Heart right ventricle (tissue), 16 donors: ENCODE data around the gene UCP2. TPM values are rescaled to one million over a fixed set of nuclear protein-coding genes. Genes with fewer than 3 reads are reported as not detected.

Source experiments
- ATAC-seq, 8 donors: fragments of 200-7000 bp; cut with Tn5 transposase; one replicate each; pipeline ENCODE4 v1.9.1; 2020; ENCODE audit warnings: mild to moderate bottlenecking in 8 of 8, moderate library complexity in 8 of 8, moderate number of reproducible peaks in 1 of 8
- DNase-seq, 2 donors: peaks; one replicate each; pipeline ENCODE4 v3.0.0-alpha.2; 2020
- H3K27ac ChIP-seq, 10 donors: fragments of 200-600 bp; sonication (generic) in 2 of 10; one replicate each; pipeline versions ENCODE4 v1.5.0 to v1.8.0; 2020 to 2022; ENCODE audit warnings: mild to moderate bottlenecking in 3 of 10
- H3K27me3 ChIP-seq, 7 donors: fragments of 200-600 bp; one replicate each; pipeline ENCODE4 v1.8.0; 2021 to 2022; ENCODE audit warnings: mild to moderate bottlenecking in 2 of 7
- H3K36me3 ChIP-seq, 9 donors: fragments of 200-600 bp; sonication (generic) in 1 of 9; one replicate each; pipeline versions ENCODE4 v1.5.0 to v1.8.0; 2020 to 2022; ENCODE audit warnings: mild to moderate bottlenecking in 2 of 9
- H3K4me1 ChIP-seq, 9 donors: fragments of 200-600 bp; sonication (generic) in 1 of 9; one replicate each; pipeline versions ENCODE4 v1.5.0 to v1.8.0; 2020 to 2022; ENCODE audit warnings: mild to moderate bottlenecking in 4 of 9
- H3K4me3 ChIP-seq, 10 donors: fragments of 200-600 bp; sonication (generic) in 2 of 10; one replicate each; pipeline versions ENCODE4 v1.5.0 to v1.8.0; 2020 to 2022; ENCODE audit warnings: mild to moderate bottlenecking in 7 of 10, moderate library complexity in 2 of 10
- H3K9me3 ChIP-seq, 11 donors: fragments of 200-600 bp in 10 of 11; sonication (generic) in 2 of 11; one replicate each; pipeline versions ENCODE4 v1.5.0 to v1.8.0; 2013 to 2022; ENCODE audit warnings: mild to moderate bottlenecking in 2 of 11, control low read depth in 1 of 11, moderate library complexity in 1 of 11
- WGBS, 2 donors: extraction: QIAGEN DNeasy Blood & Tissue Kit; methylation state at CpG; one replicate each; pipeline ENCODE4 v1.1.7; 2013; ENCODE audit warnings: inconsistent platforms in 1 of 2; 5-methylcytosine and 5-hydroxymethylcytosine counted together
- intact Hi-C, 10 donors: fragments of 100-400 bp; cut with DNase I; formaldehyde crosslinking; loops; one replicate each; pipeline versions ENCODE4 v1.11.1 to v1.14.2; 2022
- polyA plus RNA-seq, 2 donors: library from polyadenylated mRNA; stranded (reverse); fragments of 200-250 nt; gene quantifications; one replicate each; pipeline ENCODE4 v1.2.3, GENCODE V29; 2013
- total RNA-seq, 10 donors: library from RNA; stranded (reverse); fragmentation: NEBNext Ultra II Directional in 3 of 10; extraction: Animal tissue kit (Norgen Biotek cat#: 25700) in 3 of 10; gene quantifications; one replicate each; pipeline versions ENCODE4 v1.2.1 to v1.2.4, GENCODE V29; 2021 to 2023
- TF ChIP-seq, protein P1 (sequence below), 9 donors: fragments of 200-600 bp; sonication (generic) in 2 of 9; IDR thresholded peaks; one replicate each; pipeline versions ENCODE4 v1.5.0 to v1.8.0; 2021 to 2022; ENCODE audit warnings: antibody characterized with exemption in 9 of 9, mild to moderate bottlenecking in 5 of 9, moderate library complexity in 1 of 9
- donor health status: Arrhythmogenic right ventricular cardiomyopathy.
- donor health status: ischemic (EF 13 %, LVEDD 7.1; RV severe dilation, severe dysfunction).
- donor health status: healthy with polysubstance abuse.
- donor health status: DM: no; HTN: yes; CAD: no.
- donor health status: DM: no; HTN: no; CAD: no.
- donor health status: ischemic (EF 25% LVEDD 6.9; RV normal size, moderate dysfunction).
- donor health status: ischemic (EF 25% LVEDD 5.7; RV mildly dilated, moderate dysfunction).
- donor health status: healthy.
- donor health status: DM: yes; HTN: yes; CAD: no.
- donor health status: Ischemic cardiomyopathy.
- donor health status: ischemic (EF 35%, LVEDD 5.7; RV mildly dilated, moderate dysfunction).
- donor health status: nonischemic (EF 11% LVEDD 7.7; RV severe dilation, severe dysfunction).
- donor health status: DM: yes; HTN: yes; CAD: no.
- donor health status: PGD.
- donor health status: ischemic (EF 29% LVEDD 5.4; RV normal size, mild dysfunction).
- donor health status: nonischemic (EF 23%, LVEDD 6.1; RV moderate dilation, normal function).

The UCP2 gene
- total and polyA plus RNA-seq, 12 donors: 10.2 to 73.3 (median 18.1) TPM

DNA sequence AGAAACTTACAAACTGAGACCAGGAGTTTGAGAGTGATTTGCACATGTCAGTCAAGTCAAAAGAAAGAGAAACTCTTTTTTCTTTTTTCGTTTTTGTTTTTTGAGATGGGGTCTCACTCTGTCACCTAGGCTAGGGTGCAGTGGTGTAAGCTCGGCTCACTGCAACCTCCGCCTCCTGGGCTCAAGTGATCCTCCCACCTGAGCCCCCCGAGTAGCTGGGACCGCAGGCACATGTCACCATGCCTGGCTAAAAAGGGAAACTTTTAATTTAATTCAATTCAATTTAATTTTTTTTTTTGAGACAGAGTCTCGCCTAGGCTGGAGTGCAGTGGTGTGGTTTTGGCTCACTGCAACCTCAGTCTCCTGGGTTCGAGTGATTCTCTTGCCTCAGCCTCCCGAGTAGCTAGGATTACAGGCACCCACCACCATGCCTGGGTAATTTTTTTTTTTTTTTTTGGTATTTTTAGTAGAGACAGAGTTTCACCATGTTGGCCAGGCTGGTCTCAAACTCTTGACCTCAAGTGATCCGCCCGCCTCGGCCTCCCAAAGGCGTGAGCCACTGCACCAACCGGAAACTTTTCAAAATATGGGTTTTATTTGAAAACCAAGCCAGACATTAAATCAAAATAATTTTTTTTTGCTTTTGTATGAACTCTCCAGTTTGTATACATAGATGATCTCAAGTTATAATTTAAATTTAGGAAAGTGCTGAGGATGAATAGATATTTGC lies 16.4 kb upstream of the UCP2 start:
- Histone ChIP-seq H3K9me3 (no peaks in the 10 kb centered on the region), H3K27ac (no peak overlapping the region), H3K27me3 (no peaks in the 10 kb centered on the region), H3K4me3 (no peak overlapping the region), H3K36me3 (peaks cover 0 to 36% (median 4%) of the 10 kb centered on the region in 9 donors), H3K4me1 (peaks cover 0 to 9% (median 0%) of the 10 kb centered on the region in 9 donors)
- TF ChIP-seq, protein P1, sequence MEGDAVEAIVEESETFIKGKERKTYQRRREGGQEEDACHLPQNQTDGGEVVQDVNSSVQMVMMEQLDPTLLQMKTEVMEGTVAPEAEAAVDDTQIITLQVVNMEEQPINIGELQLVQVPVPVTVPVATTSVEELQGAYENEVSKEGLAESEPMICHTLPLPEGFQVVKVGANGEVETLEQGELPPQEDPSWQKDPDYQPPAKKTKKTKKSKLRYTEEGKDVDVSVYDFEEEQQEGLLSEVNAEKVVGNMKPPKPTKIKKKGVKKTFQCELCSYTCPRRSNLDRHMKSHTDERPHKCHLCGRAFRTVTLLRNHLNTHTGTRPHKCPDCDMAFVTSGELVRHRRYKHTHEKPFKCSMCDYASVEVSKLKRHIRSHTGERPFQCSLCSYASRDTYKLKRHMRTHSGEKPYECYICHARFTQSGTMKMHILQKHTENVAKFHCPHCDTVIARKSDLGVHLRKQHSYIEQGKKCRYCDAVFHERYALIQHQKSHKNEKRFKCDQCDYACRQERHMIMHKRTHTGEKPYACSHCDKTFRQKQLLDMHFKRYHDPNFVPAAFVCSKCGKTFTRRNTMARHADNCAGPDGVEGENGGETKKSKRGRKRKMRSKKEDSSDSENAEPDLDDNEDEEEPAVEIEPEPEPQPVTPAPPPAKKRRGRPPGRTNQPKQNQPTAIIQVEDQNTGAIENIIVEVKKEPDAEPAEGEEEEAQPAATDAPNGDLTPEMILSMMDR (IDR thresholded peaks at IDR 0.05): no peak
- intact Hi-C loops: no loop called here
- DNase-seq: no peak
- 94 to 95% methylated on average over 13 of the region's 13 CpGs for WGBS, 2 donors
- no peak for ATAC-seq

DNA sequence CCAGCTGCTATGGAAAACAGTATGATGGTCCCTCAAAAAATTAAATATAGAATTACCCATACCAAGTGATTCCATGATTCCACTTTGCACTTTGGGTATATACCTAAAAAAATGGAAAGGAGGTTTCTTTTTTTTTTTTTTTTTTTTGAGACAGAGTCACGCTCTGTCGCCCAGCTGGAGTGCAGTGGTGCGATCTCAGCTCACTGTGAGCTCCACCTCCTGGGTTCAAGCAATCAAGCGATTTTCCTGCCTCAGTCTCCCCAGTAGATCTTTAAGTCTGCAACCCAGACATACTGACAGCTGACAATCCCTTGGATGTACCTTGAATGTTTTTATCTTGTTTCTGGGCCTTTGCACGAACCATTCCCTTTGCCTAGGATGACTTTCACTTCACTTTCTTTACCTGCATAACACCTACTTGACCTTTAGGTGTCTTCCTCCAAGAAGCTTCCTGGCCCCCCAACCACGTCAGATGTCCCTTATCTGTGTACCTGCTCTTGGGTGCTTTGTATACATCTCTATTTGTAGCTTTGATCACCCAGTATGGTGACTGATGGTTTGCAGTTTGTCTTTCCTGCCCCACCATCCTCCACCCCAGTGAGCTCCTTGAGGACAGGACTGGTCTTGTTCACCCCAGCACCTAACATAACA lies 14.6 kb upstream of the UCP2 start:
- TF ChIP-seq, protein P1 (IDR thresholded peaks at IDR 0.05): no peak
- ATAC-seq (no peak), DNase-seq (no peak)
- no peak overlapping the region for H3K27ac ChIP-seq
- H3K36me3 ChIP-seq: peaks cover 0 to 19% (median 0%) of the 10 kb centered on the region in 9 donors
- H3K4me3 ChIP-seq: no peak overlapping the region
- no peaks in the 10 kb centered on the region for H3K9me3 ChIP-seq
- peaks cover 0 to 9% (median 0%) of the 10 kb centered on the region in 9 donors for H3K4me1 ChIP-seq
- no peaks in the 10 kb centered on the region for H3K27me3 ChIP-seq
- intact Hi-C loops: no loop called here
- WGBS, 2 donors: 86 to 89% methylated on average over 6 of the region's 6 CpGs

DNA sequence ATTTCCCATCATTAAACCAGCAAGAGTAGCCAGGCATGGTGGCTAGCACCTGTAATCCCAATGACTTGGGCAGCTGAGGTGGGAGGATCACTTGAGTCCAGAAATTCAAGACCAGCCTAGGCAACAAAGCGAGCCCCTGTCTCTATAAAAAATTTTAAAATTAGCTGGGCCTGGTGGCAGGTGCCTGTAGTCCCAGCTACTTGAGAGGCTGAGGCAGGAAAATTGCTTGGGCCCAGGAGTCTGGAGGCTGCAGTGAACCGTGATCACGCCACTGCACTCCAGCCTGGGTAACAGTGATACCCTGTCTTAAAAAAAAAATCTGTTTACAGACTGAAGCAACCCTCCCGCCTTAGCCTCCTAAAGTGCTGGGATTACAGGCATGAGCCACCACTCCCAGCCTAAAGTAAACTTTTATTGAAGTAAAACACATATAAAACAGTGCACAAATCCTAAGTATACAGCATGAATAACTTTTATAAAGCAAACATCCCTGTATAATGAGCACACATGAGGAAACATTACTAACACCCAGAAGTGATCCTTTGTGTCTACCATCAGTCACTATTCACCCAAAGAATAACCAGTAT lies 13.6 kb upstream of the UCP2 start:
- WGBS, 2 donors: 92% methylated on average over 4 of the region's 4 CpGs
- no peaks in the 10 kb centered on the region for H3K9me3 ChIP-seq
- no peak overlapping the region for H3K4me3 ChIP-seq
- ATAC-seq (no peak), DNase-seq (no peak)
- peaks cover 0 to 10% (median 0%) of the 10 kb centered on the region in 9 donors for H3K36me3 ChIP-seq
- peak overlapping the region in 1 of 10 donors; percentile 81 for H3K27ac ChIP-seq
- H3K4me1 ChIP-seq: peaks cover 0 to 9% (median 0%) of the 10 kb centered on the region in 9 donors
- no peaks in the 10 kb centered on the region for H3K27me3 ChIP-seq
- TF ChIP-seq, protein P1 (IDR thresholded peaks at IDR 0.05): no peak
- intact Hi-C loops: no loop called here

DNA sequence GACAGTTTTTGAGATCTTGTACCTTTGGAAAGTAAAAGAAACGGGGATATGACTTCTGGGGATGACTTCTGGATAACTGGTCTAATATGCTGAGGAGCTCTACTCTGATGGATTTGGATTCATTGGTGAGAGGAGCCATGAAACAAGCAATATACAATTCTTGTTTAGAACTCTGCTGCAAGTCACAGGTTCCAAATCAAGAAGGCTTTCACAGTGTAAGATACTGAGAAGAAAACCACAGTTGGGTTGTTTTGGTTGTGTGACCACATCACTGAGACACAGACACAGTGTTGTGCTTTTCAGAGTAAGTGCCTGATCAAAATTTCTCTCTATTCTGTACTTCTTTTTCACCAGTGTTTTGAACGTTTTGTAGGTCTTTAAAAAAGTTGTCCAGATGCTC lies 13.1 kb upstream of the UCP2 start:
- intact Hi-C loops: no loop called here
- TF ChIP-seq, protein P1 (IDR thresholded peaks at IDR 0.05): no peak
- Histone ChIP-seq H3K27ac (peak overlapping the region in 1 of 10 donors; percentile 81), H3K4me1 (peaks cover 0 to 9% (median 0%) of the 10 kb centered on the region in 9 donors), H3K9me3 (no peaks in the 10 kb centered on the region), H3K36me3 (peaks cover 0 to 4% (median 0%) of the 10 kb centered on the region in 9 donors), H3K4me3 (no peak overlapping the region), H3K27me3 (no peaks in the 10 kb centered on the region)
- no peak for DNase-seq
- peak in 1 of 8 donors; percentile 42 for ATAC-seq
- WGBS, 2 donors: 71 to 81% methylated on average over 2 of the region's 2 CpGs
